GM13976 (cell line): ENCODE results near the gene B3GAT3.
"Not testable (repeated sequence)": the region's sequence is repeated elsewhere in the genome, so short reads cannot be mapped to it uniquely, and the experiment has no call there.

Experiments used
- DNase-seq: peaks from one replicate; pipeline ENCODE4 v3.0.0; 2012; ENCODE audit warnings: low spot score
- in situ Hi-C: fragments of 300-500 bp; cut with MboI; formaldehyde crosslinking; loops from one replicate; pipeline ENCODE4 v1.12.0; 2022; ENCODE audit warnings: low sequenced_read_pairs, mixed read lengths, inconsistent platforms; ENCODE audit not compliant: unreplicated experiment
- TF ChIP-seq, protein P1 (sequence below): IDR thresholded peaks from 2 replicates; pipeline ENCODE4 v1.5.1; 2012; ENCODE audit warnings: borderline replicate concordance, mild to moderate bottlenecking; ENCODE audit not compliant: insufficient read depth; ENCODE audit errors: extremely low read depth, missing control alignments, control extremely low read depth

B3GAT3 gene

DNA sequence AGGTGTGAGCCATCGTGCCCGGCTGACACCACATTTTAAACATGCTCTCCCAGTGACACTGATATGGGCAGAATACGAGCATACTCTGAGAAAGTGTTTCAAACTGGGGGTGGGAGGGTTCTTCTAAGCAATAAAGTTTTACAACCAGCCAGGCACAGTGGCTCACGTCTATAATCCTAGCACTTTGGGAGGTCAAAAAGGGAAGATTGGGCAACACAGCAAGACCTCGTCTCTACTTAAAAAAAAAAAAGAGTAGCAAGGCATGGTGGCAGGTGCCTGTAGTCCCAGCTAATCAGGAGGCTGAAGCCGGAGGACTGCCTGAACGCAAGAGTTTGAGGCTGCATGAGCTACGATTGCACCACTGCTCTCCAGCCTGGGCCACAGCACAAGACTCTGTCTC is 22.4 kb upstream of the B3GAT3 start:
- in situ Hi-C loops = no loop called here
- TF ChIP-seq, protein P1, sequence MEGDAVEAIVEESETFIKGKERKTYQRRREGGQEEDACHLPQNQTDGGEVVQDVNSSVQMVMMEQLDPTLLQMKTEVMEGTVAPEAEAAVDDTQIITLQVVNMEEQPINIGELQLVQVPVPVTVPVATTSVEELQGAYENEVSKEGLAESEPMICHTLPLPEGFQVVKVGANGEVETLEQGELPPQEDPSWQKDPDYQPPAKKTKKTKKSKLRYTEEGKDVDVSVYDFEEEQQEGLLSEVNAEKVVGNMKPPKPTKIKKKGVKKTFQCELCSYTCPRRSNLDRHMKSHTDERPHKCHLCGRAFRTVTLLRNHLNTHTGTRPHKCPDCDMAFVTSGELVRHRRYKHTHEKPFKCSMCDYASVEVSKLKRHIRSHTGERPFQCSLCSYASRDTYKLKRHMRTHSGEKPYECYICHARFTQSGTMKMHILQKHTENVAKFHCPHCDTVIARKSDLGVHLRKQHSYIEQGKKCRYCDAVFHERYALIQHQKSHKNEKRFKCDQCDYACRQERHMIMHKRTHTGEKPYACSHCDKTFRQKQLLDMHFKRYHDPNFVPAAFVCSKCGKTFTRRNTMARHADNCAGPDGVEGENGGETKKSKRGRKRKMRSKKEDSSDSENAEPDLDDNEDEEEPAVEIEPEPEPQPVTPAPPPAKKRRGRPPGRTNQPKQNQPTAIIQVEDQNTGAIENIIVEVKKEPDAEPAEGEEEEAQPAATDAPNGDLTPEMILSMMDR = no peak
- no peak for DNase-seq

DNA sequence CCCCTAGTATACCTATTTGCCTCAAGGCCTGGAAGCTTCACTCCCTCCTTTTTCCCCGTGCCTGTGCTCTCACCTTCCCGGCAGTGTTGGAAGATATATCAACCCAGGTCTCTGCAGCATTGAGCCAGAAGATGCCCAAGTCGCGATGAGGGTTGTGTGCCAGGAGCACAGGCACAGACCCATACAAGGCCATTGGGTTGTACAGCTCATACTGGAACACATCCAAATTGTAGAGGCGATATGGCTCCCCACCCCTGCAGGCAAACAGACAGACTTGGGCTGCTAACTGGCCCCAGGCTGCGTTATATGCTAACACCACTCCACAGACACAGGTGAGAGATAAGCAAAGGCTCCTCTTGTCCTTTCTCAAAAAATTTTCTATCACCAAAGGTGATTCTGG is 10.7 kb upstream of the B3GAT3 start:
- TF ChIP-seq, protein P1 = no peak
- no peak for DNase-seq
- in situ Hi-C loops = no loop called here

DNA sequence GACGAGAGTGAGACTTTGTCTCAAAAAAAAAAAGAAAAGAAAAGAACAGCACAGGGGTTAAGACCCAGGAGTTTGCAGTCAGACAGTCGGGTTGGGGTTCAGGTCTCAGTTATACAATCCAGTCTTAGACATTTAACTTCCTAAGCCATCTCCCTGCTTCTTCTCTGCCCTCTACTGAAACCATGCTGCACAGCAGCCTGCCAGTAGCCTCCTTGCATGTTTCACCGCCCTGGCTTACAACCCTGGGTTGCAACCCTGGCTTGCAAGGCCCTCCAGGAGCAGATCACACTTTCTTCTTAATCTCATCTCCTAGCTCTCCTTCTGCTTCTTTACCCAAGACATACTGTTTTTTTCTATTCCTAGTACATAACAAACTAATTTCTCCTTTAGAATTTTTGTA is 5.9 kb upstream of the B3GAT3 start:
- no peak for DNase-seq
- in situ Hi-C loops = no loop called here

DNA sequence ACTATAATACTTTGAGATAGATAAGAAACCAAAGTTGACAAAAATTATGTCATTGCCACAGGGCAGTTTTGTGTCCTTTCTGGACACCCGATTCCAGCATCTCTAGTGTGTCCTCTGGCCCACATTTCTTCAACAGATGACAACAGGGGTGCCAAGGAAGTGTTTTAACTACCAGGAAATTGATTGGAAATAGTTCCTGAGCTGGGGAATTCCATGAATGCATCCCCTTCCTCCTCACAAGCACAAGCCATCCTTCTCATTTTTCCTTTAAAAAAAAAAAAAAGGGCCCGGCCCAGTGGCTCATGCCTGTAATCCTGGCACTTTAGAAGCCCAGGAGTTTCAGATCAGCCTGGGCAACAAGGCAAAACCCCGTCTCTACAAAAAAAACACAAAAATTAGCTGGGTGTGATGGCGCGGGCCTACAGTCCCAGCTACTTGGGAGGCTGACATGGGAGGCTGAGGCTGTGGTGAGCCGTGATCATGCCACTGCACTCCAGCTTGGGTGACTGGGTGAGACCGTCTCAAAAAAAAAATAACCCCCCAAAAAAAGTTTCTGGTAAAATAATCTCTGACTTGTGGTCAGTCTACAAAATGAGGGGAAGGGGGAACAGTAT is 797 bp upstream of the B3GAT3 start:
- no peak for DNase-seq
- in situ Hi-C loops = no loop called here
- TF ChIP-seq, protein P1 = no peak

More for the DNA sequence above, 5.9 kb upstream of the B3GAT3 start:
- TF ChIP-seq, protein P1 = no peak

DNA sequence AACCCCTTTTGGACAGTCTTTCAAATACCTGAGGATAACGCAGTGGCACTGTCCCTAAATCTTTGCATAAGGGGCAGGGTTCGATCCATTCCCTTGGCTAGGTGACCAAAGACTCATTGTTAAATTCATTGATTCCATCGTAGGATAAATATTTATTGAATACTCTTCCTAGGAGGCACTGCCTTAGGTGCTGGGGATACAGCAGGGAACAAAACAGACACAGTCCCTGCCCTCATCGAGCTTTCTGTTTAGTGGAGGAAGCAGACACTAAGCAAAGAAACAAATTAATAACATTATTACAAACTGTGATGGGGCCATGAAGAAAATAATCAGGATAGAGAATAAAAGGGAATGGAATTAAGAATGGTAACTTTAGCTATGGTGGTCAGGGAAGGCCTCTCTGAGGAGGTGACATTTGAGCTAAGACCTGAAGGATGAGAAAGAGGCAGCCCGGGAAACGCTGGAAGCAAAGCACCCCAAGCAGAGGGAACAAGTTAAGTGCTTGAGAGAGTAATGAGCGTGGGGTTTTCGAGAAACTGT is 689 bp downstream of the B3GAT3 start:
- DNase-seq = no peak
- in situ Hi-C loops = no loop called here
- TF ChIP-seq, protein P1 = no peak

DNA sequence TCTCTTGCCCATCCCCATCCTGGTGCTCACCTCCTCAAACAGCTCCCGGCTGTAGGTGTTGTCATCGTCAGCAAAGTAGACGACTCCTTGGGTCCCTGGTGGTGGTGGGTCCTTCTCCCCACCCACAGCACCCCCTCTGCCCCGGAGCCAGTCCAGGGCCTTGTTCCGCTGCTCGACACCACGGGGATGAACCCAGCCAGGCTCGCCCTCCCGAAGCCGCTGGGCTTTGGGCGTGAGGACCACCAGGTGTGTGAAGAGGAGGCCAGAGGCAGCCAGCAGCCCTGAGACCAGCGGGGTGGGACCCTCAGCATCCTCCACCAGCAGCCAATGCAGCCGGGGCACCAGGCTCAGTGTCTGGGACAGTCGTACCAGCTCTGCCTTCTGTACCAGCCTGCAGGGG is 4.8 kb downstream of the B3GAT3 start:
- in situ Hi-C loops, DNase-seq: not testable (repeated sequence)

DNA sequence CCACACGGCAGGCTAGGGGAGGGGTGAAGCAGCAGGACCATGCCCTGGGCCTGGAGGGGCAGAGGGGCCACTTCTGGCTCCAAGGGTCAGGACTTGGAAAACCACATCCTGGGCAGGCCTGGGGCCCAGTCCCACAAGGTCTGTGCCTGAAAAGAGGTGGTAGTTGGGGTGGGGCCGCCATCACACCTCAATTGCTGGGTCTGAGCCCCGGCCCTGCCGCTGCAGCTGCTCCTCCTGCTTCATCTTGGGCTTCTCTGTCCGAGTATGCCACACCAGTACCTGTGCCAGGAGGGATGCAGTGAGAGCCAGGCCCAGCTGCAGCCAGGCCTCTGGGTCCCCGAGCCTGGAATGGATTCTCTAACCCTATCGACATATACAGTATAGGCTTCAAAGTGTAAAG is 6.3 kb downstream of the B3GAT3 start:
- TF ChIP-seq, protein P1 = no peak
- DNase-seq = no peak
- in situ Hi-C loops = no loop called here
